HPDE6-E6E7 (cell line): ENCODE data around the gene MAGEA6.
"Not testable (repeated sequence)": the region's sequence is repeated elsewhere in the genome, so short reads cannot be mapped to it uniquely, and the experiment has no call there.

Source experiments
- DNase-seq: peaks from one replicate; pipeline ENCODE4 v3.0.0; 2011; ENCODE audit warnings: missing footprints; ENCODE audit errors: extremely low spot score

Gene MAGEA6, protein sequence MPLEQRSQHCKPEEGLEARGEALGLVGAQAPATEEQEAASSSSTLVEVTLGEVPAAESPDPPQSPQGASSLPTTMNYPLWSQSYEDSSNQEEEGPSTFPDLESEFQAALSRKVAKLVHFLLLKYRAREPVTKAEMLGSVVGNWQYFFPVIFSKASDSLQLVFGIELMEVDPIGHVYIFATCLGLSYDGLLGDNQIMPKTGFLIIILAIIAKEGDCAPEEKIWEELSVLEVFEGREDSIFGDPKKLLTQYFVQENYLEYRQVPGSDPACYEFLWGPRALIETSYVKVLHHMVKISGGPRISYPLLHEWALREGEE

DNA sequence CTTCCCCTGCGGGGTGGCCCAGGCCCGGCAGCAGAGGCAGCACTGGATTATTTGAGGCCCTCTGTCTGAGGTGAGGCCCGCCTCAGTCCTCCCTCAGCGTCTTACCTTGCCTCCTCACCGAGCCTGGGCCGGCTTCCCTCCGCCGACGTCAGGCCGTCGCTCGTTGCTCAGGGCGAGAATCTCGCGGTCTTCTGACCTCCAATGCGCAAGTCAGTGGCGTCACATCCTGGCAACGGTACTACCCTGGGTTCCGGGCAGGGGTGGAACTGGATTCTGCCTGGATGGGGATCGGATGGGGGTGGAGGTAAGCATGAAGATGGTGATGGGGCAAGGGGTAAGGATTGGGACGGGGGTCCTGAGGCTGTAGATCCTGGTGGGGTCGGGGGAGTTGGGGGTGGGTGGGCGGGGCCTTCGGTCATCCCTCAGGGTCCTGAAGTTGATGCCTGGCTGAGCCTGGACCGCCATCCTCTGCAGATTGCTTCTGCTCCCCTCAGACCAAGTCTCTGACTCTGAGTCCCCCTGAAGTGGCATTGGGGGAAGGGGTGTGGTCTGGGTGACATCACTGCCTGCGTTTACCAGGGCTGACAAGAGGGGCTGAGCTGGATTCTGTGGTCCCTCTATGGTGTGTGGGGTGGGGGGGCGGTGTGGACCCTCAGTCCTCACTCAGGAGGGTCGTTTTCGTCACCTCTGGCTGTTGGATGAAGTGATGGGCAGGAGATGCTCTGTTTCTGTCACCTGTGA lies at the start of gene MAGEA6:
Gene MAGEA6 (minus strand): TSS at position 141 of the 741 bp plus-strand sequence. CDS start 2,039 bp downstream, outside the sequence.
- DNase-seq, result not testable (repeated sequence)

DNA sequence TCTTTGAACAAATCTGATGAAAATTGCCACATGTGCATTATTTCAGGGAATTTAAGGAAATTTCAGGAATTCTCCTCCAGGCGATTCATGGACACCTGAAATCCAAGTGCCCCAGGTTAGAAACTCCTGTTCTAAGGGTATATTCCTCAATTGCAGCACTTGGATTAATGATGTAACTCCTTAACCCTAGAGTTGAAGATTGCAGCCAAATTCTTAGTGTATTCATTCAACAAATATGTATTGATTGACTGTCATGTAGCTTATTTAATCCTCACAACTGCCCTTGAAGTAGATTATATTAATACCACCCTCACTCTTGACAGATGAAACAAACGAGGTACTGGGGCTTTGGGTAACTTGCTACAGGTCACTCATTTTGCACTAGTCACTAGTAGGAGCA lies 49.8 kb upstream of the MAGEA6 start:
- no peak for DNase-seq

DNA sequence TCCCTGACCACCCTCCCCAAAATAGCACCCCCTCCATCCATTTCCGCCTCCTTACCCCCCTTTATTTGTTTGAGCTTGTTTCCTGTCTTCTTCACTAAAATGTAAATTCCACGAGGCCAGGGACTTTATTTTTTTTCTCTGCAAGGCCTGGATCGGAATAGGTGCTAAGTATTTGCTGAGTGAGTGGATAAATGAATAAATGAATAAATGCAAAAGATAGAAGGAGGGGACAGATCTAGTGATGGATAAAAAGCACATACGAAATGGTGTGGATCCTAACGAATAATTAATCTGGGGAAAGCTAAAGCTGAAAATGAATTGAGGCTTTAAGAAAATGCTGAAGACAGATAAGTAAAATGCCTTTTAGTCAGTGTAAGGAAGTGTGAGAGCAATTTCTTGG lies 48.9 kb upstream of the MAGEA6 start:
- DNase-seq, result no peak

DNA sequence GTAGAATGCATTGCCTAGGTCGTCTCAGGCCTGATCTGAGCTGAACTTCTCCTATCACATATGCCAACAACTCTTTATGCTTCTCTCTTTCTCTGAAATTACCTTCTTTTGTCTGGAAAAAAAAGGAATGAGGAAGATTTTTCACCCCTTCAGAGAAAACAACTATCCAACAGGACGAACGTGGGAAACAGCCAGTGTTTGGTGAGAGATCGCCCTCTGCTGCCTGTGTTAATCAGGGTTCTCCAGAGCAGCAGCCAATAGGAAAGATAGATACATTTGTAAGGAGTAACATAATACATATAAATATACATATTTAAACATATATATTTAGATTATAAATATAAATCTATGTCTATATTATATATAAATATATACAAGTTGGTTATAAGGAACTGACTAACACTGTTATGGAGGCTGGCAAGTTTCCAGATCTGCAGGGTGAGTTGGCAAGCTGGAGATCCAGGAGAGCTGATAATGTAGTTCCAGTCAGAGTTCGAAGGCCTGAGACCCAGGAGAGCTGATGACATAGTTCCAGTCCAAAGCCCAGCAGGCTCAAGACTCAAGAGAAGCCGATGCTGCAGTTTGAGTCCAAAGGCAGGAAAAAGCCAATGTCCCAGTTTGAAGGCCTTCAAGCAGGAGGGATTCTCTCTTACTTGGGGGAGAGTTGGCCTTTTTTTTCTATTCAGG lies 47.7 kb upstream of the MAGEA6 start:
- DNase-seq, result no peak

DNA sequence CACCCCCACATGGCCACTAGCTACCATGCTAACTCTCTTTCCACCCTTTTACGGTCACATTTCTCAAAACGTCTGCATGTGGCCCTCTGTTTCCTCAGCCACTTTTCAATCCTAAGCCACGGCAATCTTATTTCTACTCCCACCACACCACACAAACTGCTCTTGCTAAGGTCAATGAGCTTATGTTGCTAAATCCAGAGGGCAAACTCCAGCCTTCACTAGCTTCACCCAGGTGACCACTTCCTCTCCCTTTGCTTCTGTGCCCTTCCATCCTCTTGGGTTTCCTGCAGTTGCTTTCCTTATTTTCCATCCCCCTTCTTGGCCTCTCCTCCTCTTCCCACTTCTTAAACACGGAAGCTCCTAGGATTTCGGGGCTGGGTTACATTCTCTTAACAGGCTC lies 44.6 kb upstream of the MAGEA6 start:
- no peak for DNase-seq

DNA sequence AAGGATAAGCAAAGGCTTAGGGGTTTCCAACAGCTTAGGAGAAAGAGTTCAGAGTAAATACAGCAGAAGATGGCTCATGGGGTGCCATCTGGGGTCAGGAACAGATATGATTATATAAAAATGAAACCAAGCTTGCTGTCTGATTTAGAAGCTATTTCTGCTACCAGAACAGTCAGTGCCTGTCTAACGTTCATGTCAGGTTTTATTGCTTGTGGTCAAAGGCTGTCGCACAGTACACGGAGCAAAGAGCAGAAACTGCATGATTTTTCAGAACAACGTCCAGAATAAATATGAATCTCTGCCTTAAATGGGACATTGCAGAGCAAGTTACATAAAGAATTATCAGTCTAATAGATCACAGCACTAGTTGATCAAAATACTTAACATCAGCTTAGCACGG lies 43.7 kb upstream of the MAGEA6 start:
- DNase-seq, result no peak

DNA sequence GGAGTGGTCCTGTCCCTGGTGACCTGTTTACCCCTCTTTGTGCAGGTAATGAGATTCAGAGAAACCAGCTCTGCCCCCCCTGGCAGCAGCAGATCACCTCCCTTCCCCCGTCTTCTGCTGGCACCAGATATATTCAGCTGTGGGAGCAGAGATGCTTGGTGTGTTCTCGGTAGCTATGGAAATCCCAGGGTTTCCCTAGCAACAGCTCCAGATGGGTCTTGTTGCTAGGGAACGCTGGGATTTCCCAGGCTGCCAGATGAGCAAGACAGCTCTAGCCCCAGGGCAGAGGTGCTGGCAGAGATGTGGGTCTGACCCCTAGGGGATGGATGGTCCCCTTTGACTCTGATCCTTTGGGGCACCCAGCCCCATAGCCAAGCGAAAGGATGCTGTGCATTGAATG lies 40.9 kb upstream of the MAGEA6 start:
- DNase-seq, result no peak

DNA sequence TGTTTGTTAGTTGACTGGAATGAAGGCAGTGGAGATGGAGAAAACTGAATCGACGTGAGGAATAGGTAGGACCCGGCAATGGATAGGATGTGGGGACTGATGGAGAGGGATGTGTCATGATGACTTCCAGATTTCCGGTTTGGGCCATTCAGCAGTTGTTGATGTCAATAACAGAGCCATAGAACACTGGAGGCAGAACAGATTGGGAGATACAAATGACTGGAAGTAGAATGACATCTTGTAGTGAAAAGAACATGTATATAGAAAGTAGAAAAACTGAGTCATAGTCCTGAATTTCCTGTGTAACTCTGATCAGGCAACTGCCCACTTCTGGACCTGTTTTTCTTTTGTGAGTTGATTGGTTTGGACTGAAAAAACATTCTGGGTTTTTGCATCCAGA lies 36.5 kb upstream of the MAGEA6 start:
- no peak for DNase-seq

DNA sequence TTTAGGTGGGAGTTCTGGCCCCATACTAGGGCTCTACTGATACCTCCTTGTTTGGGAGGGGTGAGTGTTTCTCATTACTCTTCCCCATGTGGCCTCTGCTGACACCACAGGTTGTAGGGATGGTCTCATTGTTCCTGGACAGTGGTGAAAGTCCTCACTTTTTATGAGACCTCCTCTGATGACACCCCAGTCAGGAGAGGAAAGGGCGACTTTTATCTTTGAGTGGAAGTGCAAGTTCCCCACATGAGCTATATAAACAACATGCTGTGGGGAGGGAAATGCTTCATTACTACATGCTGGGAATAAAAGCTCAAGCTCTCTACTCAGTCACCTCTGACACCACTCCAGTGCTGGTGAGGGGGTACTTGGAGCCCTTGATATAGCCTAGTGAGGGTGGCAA lies 29.5 kb upstream of the MAGEA6 start:
- no peak for DNase-seq

DNA sequence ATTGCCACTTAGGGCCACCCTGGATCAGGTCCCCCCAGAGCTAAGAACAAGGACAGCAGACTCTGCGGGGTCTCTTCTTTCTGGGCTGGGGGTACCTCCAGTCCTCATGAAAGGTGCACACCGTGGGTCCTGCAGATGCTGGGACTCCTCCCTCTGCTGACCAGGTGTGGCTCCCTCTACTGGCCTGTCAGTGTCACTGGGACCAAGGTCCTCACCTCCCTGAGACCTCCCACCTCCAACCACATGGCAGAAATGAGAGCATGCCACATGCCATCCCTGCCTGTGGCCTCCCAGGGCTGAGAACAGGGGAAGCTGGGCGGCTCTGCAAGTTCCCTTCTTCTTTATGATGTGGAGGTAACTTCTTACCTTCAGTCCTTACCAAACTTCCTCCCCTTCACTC lies 17.6 kb upstream of the MAGEA6 start:
- DNase-seq, result not testable (repeated sequence)

DNA sequence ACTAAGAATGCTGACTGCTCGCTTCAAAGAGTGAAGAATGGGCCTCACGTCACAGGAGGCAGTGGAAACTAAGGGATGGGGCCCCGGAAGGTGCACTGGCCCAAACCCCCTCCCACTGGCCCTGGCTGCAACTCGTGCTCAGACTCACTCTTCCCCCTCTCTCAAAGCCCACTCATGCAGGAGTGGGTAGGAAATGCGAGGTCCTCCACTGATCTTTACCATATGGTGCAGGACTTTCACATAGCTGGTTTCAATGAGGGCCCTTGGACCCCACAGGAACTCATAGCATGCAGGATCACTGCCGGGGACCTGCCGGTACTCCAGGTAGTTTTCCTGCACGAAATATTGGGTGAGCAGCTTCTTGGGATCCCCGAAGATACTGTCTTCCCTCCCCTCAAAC lies 2.9 kb downstream of the MAGEA6 start:
- not testable (repeated sequence) for DNase-seq

DNA sequence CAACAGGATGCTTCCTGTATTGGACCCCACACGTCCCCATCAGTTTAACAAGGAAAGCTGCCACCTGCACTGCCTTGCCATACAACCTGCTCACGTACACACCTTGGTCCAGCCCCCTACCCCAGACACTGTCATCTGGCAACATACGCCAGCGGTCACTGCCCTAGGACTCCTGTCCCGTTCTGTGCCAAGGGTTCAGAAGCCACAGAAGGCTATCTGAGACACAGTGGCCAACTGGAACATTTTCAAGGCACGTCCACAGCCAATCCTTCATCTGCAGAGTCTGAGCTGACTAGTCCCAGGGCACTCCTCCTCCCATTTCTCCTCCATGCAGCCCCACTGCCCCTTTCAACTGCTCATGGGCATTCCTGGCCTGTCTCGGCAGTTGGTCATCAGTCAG lies 7.9 kb downstream of the MAGEA6 start:
- not testable (repeated sequence) for DNase-seq

DNA sequence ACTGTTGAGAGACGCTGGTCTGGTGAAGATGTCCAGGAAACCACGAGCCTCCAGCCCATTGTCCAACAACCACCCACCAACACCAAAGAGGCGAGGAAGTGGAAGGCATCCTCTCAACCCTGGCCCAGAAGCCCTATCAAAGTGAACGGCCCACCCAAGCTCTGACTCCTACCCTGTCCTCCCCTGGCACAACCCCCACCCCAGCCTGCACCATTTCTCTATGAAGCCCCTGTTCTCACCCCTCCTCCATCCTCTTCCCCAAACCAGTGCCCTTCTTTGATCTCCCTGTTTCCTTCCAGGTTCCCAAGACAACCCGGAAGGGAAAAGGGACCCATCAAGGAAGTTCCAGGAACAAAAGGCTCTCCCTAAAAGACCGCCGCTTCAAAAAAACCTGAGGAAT lies 9.9 kb downstream of the MAGEA6 start:
- not testable (repeated sequence) for DNase-seq

DNA sequence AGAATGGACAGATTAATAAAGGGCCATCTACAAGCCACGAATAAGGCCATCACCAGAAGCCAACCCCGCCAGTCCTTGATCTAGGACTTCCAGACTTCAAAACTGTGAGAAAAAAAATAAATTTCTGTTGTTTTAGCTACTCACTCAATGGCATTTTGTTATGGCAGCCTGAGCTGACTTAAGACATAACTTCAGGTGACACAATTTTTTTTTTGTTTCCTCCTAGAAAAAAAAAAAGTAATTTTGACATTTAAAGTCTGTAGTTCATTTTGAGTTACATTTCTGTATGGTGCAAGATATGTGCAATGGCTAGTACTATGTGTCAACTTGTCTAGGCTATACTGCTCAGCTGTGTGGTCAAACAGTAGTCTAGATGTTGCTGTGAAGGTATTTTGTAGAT lies 10.6 kb downstream of the MAGEA6 start, which contains the start of gene CSAG3:
Gene CSAG3 (plus strand): TSS at position 301 of the 400 bp plus-strand sequence.
- not testable (repeated sequence) for DNase-seq

DNA sequence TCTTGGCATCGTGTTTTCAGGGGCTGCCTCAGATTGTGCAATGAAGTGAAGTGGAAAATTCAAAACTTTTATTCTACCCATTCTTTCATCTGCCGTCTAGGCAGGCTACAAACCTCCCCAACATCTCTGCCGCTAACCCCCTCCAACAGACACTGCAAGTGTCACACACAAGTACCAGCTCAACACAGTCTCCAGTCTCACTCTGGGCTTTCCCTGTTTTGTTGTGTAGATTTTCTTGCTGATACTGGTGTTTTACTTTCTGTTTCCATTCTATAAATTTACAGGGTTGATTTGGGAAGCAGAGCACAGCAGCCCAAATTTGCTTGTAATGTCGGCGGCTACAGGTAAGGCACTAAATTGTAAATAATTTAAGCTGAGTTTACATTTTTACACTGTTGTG lies 14.6 kb downstream of the MAGEA6 start:
- DNase-seq, result not testable (repeated sequence)

DNA sequence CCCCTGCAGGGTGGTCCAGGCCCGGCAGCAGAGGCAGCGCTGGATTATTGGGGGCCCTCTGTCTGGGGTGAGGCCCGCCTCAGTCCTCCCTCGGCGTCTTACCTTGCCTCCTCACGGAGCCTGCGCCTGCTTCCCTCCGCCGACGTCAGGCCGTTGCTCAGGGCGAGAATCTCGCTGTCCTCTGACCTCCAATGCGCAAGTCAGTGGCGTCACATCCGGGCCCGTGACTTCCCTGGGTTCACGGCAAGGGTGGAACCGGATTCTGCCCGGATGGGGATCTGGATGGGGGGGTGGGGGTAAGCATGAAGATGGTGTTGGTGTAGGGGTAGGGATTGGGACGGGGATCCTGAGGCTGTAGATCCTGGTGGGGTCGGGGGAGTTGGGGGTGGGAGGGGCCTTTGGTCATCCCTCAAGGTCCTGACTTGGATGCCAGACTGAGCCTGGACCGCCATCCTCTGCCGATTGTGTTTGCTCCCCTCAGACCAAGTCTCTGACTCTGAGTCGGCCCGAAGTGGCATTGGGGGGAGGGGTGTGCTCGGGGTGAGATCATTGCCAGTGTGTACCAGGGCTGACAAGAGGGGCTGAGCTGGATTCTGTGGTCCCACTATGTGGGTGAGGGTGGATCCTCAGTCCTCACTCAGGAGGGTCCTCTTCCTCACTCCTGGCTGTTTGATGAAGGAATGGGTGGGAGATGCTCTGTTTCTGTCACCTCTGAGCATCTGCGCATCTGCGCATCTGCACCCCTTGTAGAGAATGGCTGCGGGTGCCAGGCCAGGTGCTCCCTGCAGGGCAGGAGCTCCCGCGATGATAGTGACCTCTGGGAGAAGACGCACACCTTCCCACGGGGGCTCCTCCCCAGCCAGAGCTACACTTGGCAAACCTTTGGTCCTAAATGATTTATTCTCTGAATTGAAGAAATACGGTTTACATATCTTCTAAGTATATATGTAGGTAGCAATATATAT lies 15.5 kb downstream of the MAGEA6 start, which contains the start of gene MAGEA2:
Gene MAGEA2 (minus strand): TSS at position 157 of the 965 bp plus-strand sequence. CDS start 2,479 bp downstream, outside the sequence.
- not testable (repeated sequence) for DNase-seq

DNA sequence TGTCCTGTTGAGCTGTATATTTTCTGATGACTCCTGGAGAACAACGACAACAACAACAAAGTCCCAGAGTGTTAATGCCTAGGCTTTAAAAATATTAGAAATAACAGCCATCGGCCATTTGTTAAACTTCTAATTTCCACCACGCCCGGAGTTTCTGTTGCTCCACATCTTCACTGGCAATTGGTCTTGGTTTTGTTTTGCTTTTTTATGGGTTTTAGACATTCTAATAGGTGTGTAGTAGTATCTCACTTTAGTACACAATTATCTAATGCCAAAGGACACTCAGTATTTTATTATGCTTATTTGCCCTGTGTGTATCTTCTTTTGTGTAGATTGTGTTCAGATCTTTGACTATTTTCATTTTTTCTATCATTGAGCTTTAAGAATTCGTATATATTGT lies 30.9 kb downstream of the MAGEA6 start:
- DNase-seq, result no peak

DNA sequence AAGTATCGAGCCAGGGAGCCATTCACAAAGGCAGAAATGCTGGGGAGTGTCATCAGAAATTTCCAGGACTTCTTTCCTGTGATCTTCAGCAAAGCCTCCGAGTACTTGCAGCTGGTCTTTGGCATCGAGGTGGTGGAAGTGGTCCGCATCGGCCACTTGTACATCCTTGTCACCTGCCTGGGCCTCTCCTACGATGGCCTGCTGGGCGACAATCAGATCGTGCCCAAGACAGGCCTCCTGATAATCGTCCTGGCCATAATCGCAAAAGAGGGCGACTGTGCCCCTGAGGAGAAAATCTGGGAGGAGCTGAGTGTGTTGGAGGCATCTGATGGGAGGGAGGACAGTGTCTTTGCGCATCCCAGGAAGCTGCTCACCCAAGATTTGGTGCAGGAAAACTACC lies 33.0 kb downstream of the MAGEA6 start:
- not testable (repeated sequence) for DNase-seq

DNA sequence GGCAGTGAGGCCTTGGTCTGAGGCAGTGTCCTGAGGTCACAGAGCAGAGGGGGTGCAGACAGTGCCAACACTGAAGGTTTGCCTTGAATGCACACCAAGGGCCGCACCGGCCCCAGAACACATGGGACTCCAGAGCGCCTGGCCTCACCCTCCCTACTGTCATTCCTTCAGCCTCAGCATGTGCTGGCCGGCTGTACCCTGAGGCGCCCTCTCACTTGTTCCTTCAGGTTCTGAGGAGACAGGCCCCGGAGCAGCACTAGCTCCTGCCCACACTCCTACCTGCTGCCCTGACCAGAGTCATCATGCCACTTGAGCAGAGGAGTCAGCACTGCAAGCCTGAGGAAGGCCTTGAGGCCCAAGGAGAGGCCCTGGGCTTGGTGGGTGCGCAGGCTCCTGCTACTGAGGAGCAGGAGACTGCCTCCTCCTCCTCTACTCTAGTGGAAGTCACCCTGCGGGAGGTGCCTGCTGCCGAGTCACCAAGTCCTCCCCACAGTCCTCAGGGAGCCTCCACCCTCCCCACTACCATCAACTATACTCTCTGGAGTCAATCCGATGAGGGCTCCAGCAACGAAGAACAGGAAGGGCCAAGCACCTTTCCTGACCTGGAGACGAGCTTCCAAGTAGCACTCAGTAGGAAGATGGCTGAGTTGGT lies 33.5 kb downstream of the MAGEA6 start:
- no peak for DNase-seq

DNA sequence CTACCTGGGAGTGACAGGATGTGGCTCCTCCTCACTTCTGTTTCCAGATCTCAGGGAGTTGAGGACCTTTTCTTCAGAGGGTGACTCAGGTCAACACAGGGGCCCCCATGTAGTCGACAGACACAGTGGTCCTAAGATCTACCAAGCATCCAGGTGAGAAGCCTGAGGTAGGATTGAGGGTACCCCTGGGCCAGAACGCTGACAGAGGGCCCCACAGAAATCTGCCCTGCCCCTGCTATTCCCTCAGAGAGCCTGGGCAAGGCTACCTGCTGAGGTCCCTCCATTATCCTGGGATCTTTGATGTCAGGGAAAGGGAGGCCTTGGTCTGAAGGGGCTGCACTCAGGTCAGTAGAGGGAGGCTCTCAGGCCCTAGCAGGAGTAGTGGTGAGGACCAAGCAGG lies 34.4 kb downstream of the MAGEA6 start:
- no peak for DNase-seq
